HG02798 (cell line): ENCODE measurements around the gene UCHL1.
"Not testable (repeated sequence)": the region's sequence is repeated elsewhere in the genome, so short reads cannot be mapped to it uniquely, and the experiment has no call there.

Experiments
- ATAC-seq: cut with Tn5 transposase; IDR thresholded peaks from one replicate; pipeline ENCODE4 v1.9.1; 2021; ENCODE audit warnings: mild to moderate bottlenecking; ENCODE audit not compliant: unreplicated experiment, poor library complexity

Gene UCHL1

GRCh38 chr4:41287005-41287404 lies 30.3 kb downstream of the UCHL1 start:
- no peak for ATAC-seq

GRCh38 chr4:41287852-41288251 lies 31.1 kb downstream of the UCHL1 start:
- ATAC-seq, result no peak

DNA sequence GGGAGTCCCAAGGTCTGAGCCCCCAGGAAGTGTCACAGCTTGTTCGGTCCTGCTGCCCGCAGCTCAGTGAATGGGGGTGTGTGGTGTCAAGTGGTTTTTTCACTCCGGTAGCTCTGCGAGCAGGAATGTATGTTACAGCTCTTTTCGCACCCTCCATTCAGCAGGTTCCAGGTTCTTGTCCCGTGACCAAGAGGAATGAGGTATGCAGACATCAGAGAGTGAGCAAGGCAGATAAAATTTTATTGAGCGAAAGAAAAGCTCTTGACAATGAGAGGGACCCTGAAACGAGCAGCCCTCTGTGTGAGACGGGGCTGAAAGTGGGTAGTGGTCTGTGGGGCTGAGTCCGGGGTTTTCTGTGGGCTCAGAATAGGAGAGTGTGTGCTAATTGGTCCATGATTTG lies 31.5 kb downstream of the UCHL1 start:
- no peak for ATAC-seq

- ATAC-seq, result no peak
Observed at GRCh38 chr4:41290479-41290878, 33.8 kb downstream of the UCHL1 start.

GRCh38 chr4:41294445-41295062 lies 37.8 kb downstream of the UCHL1 start:
- ATAC-seq, result no peak

DNA sequence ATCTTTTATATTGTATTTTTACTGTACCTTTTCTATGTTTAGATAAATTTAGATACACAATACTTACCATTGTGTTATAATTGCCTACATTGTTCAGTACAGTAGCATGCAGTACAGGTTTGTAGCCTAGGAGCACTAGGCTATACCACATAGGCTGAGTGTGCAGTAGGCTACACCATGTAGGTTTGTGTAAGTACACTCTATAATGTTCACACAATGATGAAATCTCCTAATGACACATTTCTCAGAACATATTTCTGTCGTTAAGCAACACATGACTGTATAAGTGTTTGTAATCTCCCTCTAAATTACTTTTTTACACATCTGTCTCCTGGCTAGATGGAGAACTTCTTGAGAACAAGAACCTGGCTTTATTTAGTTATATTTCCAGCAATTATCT lies 40.3 kb downstream of the UCHL1 start:
- ATAC-seq, result no peak

- no peak for ATAC-seq
Observed at GRCh38 chr4:41297832-41298231, 41.1 kb downstream of the UCHL1 start.

DNA sequence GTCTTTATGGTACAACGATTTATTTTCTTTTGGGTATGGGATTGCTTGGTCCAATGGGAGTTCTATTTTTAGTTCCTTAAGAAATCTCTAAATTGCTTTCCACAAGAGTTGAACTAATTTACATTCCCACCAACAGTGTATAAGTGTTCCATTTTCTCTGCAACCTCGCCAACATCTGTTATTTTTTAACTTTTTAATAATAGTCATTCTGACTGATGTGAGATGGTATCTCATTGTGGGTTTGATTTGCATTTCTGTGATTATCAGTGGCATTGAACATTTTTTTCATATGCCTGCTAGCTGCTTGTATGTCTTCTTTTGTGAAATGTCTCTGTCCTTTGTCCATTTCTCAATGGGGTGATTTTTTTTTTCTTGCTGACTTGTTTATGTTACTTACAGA lies 42.8 kb downstream of the UCHL1 start:
- no peak for ATAC-seq

DNA sequence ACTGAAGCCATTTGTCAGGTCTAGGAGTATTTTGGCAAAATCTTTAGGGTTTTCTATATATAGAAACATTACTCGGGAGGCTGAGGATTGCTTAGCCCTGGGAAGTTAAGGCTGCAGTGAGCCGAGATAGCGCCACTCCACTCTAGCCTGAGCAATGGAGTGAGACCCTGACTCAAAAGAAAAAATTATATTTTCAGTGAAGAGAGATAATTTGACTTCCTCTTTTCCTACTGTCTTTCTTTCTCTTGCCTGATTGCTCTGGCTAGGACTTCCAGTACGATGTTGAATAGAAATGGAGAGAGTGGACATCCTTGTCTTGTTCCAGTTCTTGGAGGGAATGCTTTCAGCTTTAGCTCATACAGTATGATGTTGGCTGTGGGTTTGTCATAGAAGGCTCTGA lies 44.4 kb downstream of the UCHL1 start:
- ATAC-seq, result no peak

DNA sequence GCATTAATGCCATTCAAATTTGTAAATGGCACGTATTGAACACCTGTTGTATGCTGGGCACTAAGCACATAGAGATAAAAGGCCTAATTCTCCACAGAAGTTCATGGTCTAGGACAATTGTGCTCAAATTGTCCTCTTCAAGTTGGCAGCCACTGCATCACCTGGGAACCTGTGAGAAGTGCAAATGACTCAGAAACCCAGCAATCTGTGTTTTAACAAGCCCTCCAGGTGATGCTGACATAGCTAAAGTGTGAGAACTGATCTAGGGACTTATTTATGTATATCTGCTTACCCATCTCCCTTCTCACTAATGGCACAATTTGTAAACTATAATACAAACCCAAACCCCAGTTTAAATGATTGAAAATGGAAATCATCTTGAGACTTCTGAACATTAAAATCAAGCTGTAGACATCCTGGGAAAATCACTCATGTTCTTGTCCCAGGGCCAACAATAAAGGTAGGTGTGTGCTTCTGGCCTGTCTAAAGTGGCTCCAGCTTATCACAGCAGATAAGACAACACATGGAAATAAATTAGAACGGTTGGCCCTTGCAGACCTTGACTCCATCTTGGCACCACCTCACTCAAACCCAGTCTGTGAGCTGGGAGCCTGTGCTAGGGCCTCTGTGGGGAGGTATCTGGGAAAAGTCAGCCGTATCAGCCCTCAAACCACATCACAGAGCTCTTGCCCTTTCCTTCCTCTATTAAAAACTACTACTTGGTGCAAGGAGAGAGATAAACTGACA lies 46.8 kb downstream of the UCHL1 start:
- ATAC-seq, result no peak

DNA sequence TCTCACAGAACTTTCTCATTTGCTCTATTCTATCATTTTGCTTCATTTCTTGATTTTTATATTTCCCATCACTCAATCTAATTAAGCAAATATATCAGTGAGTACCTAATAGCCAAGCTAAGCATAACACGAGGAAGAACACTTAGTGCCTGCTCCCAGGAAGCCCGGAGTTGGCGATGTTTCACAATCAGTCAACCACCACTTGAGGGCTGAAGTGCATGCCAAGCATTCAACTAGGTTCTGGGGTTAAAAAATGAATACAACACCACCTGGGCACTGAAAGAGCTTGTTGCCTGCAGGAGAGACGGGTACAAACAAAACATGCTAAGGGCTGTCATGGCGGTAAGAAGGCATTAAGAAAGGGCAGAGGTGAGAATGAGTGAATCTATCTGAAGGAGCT lies 47.5 kb downstream of the UCHL1 start:
- no peak for ATAC-seq

DNA sequence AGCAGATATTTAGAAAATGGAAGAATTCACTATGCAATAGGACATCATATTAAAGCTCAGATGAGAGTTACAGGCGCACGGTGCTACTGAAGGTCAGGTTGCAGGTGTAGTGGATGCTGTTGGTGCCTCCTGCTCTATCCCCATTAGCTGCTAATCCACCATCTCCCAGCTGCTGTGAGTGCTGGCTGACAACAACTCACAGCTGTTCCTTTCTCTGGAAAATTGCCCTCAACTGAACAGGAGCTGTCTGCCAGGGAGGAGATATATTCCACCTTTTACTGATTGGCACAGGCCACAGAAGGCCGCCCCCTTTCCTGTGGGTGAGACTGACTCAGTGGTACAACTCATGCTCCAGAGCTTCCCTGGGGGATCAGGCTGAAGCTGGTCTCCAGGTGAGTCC lies 48.7 kb downstream of the UCHL1 start:
- ATAC-seq, result no peak

DNA sequence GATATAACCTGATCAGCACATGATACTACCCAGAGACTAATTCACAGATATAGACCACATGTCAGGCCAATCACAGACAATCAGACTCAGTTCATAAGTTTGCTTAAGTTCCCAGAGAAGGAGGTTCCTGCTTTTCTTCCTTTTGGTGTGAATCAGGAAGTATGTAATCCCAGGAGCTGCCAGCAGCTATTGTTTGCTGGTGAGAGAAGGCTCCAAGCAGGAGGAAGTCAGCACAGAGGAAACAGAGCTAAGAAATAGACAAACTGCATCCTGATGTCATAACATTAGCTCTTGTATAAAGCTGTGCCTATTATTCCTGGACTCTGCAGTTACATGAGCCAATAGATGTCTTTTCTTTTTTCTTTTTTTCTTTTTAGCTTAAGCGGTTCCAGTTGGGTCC lies 50.9 kb downstream of the UCHL1 start:
- ATAC-seq, result no peak

GRCh38 chr4:41308398-41308797 lies 51.7 kb downstream of the UCHL1 start:
- no peak for ATAC-seq

DNA sequence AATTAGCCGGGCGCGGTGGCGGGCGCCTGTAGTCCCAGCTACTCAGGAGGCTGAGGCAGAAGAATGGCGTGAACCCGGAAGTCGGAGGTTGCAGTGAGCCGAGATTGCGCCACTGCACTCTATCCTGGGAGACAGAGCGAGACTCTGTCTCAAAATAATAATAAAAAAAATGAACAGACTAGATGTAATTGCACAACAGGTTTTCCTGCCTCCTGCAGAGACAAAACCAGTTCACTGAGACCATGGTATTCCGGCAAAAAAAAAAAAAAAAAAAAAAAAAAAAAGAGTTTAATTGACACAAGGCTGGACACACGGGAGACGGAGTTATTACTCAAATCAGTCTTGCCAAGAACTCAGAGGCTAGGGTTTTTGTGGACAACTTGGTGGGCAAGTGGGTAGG lies 58.7 kb downstream of the UCHL1 start:
- ATAC-seq, result not testable (repeated sequence)

DNA sequence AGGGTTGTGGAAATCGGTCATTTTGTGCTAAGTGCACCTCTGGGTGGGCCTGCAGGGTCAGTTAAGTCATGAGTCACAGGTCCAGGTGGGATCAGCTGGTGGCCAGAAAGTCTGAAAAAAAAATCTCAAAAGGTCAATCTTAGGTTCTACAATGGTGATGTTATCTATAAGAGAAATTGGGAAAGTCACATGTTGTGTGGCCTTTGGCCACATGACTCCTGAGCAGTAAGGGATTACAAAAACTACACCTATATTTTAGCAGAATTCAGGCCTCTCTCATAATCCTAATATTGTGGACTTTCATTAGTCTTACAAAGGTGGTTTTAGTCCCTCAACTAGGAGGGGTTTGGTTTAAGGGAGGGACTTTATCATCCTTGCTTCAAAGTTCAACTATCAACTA lies 59.1 kb downstream of the UCHL1 start:
- ATAC-seq, result no peak
